OCI-LY7 (cell line): Measurements from ENCODE around the gene KLK13. TPM values are rescaled to one million over a fixed set of nuclear protein-coding genes. Genes with fewer than 3 reads are reported as not detected.

Experiments used
- BruUV-seq: library from RNA; stranded (reverse); fragments of 400-500 nt; replicated peaks from 2 replicates; lab custom pipeline; 2021; lab: Mats Ljungman, UMichigan
- CTCF ChIA-PET: fragments of 300-600 bp; sonication (Branson Sonifier 250); formaldehyde crosslinking; loops from one replicate; lab custom pipeline; 2022; ENCODE audit warnings: antibody characterized with exemption; ENCODE audit not compliant: unreplicated experiment; lab: Charles Lee
- POLR2A ChIA-PET: fragments of 300-600 bp; sonication (Branson Sonifier 250); formaldehyde crosslinking; loops from one replicate; lab custom pipeline; 2022; ENCODE audit warnings: antibody characterized with exemption; lab: Charles Lee
- DNase-seq: peaks from one replicate; pipeline ENCODE4 v3.0.0-alpha.2; 2015; ENCODE audit warnings: low spot score
- H2AFZ ChIP-seq: fragments of 200-600 bp; sonication (generic), shearing (Covaris generic); 2 replicates; pipeline ENCODE4 v1.6.1; 2014; ENCODE audit warnings: mild to moderate bottlenecking, antibody characterized with exemption, low read length, moderate library complexity
- H3K27ac ChIP-seq: fragments of 200-600 bp; sonication (generic); 2 replicates; pipeline ENCODE4 v1.5.1; 2014; ENCODE audit warnings: mixed run types, low read depth, mild to moderate bottlenecking, moderate library complexity, low read length, inconsistent platforms; ENCODE audit not compliant: poor library complexity, severe bottlenecking
- H3K36me3 ChIP-seq: fragments of 200-600 bp; sonication (generic); 2 replicates; pipeline ENCODE4 v1.6.1; 2014; ENCODE audit warnings: mild to moderate bottlenecking, antibody characterized with exemption, low read length, moderate library complexity, mixed read lengths; ENCODE audit not compliant: insufficient read depth
- H3K4me1 ChIP-seq: fragments of 200-600 bp; sonication (generic); 2 replicates; pipeline ENCODE4 v1.5.1; 2014; ENCODE audit warnings: mild to moderate bottlenecking, low read length; ENCODE audit not compliant: insufficient read depth, poor library complexity, severe bottlenecking
- H3K4me2 ChIP-seq: fragments of 200-600 bp; sonication (generic); 2 replicates; pipeline ENCODE4 v1.6.1; 2014; ENCODE audit warnings: mild to moderate bottlenecking, low read length
- H3K4me3 ChIP-seq: fragments of 200-600 bp; sonication (generic); 2 replicates; pipeline ENCODE4 v1.5.1; 2014; ENCODE audit warnings: mild to moderate bottlenecking, low read depth, low read length; ENCODE audit not compliant: poor library complexity, severe bottlenecking
- H3K79me2 ChIP-seq: fragments of 200-600 bp; sonication (generic); 2 replicates; pipeline ENCODE4 v1.6.1; 2016; ENCODE audit warnings: low read depth, mild to moderate bottlenecking, low read length, moderate library complexity, mixed read lengths; ENCODE audit not compliant: insufficient read depth
- H3K9me2 ChIP-seq: fragments of 200-600 bp; sonication (generic); 2 replicates; pipeline ENCODE4 v1.6.1; 2016; ENCODE audit warnings: mild to moderate bottlenecking, low read length, mixed read lengths; ENCODE audit not compliant: insufficient read depth
- H3K9me3 ChIP-seq: fragments of 200-600 bp; sonication (generic); 2 replicates; pipeline ENCODE4 v1.6.1; 2014; ENCODE audit warnings: mild to moderate bottlenecking, mixed run types, low read length, mixed read lengths
- H4K20me1 ChIP-seq: fragments of 200-600 bp; sonication (generic); 2 replicates; pipeline ENCODE4 v1.6.1; 2014; ENCODE audit warnings: mild to moderate bottlenecking, antibody characterized with exemption, low read length, moderate library complexity, mixed read lengths; ENCODE audit not compliant: insufficient read depth
- CTCF ChIP-seq: fragments of 200-600 bp; sonication (generic); conservative IDR thresholded peaks from 2 replicates; pipeline ENCODE4 v1.5.1; 2014; ENCODE audit warnings: mild to moderate bottlenecking, antibody characterized with exemption, low read length, moderate library complexity, mixed read lengths
- EZH2phosphoT487 ChIP-seq: fragments of 200-600 bp; sonication (generic); IDR thresholded peaks from 2 replicates; pipeline ENCODE4 v1.6.1; 2018; ENCODE audit warnings: low read depth, borderline replicate concordance, mild to moderate bottlenecking, mixed run types, antibody characterized with exemption, low read length, moderate library complexity, mixed read lengths
- intact Hi-C: fragments of 100-400 bp; cut with micrococcal nuclease; formaldehyde crosslinking; loops from one replicate; pipeline ENCODE4 v1.10.0; 2022; ENCODE audit not compliant: unreplicated experiment
- total RNA-seq, 2 experiments: library from RNA; depleted of rRNA in 1 of 2; stranded (reverse); fragments of >200 nt in 1 of 2; shearing (Covaris generic) in 1 of 2; gene quantifications; 2 replicates each; pipeline ENCODE4 v1.2.3, GENCODE V29; 2014 to 2022

KLK13 gene
- total RNA-seq, 2 experiments from 2014 or later, result not detected

- no peaks in the 10 kb centered on the region for H3K9me2 ChIP-seq
- H3K4me1 ChIP-seq, result no peaks in the 10 kb centered on the region
- H3K79me2 ChIP-seq, result no peaks in the 10 kb centered on the region
- BruUV-seq, result no TSS peak
- H4K20me1 ChIP-seq, result no peaks in the 10 kb centered on the region
- H3K36me3 ChIP-seq, result no peaks in the 10 kb centered on the region
- ChIA-PET CTCF (no interaction called here), POLR2A (no interaction called here)
- no peak overlapping the region for H3K4me3 ChIP-seq
- TF ChIP-seq EZH2phosphoT487, result no peak
- no peak for TF ChIP-seq CTCF
- H3K9me3 ChIP-seq, result no peaks in the 10 kb centered on the region
- no peak overlapping the region for H3K4me2 ChIP-seq
- DNase-seq, result no peak
- intact Hi-C loops, result no loop called here
- no peak overlapping the region for H2AFZ ChIP-seq
- H3K27ac ChIP-seq, result no peak overlapping the region
These were observed 39.5 kb downstream of the KLK13 start for GRCh38 chr19:51025401-51025800.

GRCh38 chr19:51024924-51025323 is 40.0 kb downstream of the KLK13 start:
- Histone ChIP-seq H2AFZ (no peak overlapping the region), H3K4me1 (no peaks in the 10 kb centered on the region), H3K79me2 (no peaks in the 10 kb centered on the region), H3K4me2 (no peak overlapping the region), H3K9me3 (no peaks in the 10 kb centered on the region), H3K36me3 (no peaks in the 10 kb centered on the region), H3K4me3 (no peak overlapping the region), H4K20me1 (no peaks in the 10 kb centered on the region), H3K27ac (no peak overlapping the region), H3K9me2 (no peaks in the 10 kb centered on the region)
- TF ChIP-seq CTCF (no peak), EZH2phosphoT487 (no peak)
- BruUV-seq, result no TSS peak
- intact Hi-C loops, result no loop called here
- ChIA-PET CTCF (no interaction called here), POLR2A (no interaction called here)
- DNase-seq, result no peak

- no peaks in the 10 kb centered on the region for H3K9me3 ChIP-seq
- no peak overlapping the region for H3K27ac ChIP-seq
- no peak overlapping the region for H3K4me2 ChIP-seq
- DNase-seq, result no peak
- H3K4me1 ChIP-seq, result no peaks in the 10 kb centered on the region
- intact Hi-C loops, result no loop called here
- H2AFZ ChIP-seq, result no peak overlapping the region
- ChIA-PET POLR2A (no interaction called here), CTCF (no interaction called here)
- H3K36me3 ChIP-seq, result no peaks in the 10 kb centered on the region
- H4K20me1 ChIP-seq, result no peaks in the 10 kb centered on the region
- H3K79me2 ChIP-seq, result no peaks in the 10 kb centered on the region
- no peak overlapping the region for H3K4me3 ChIP-seq
- no peaks in the 10 kb centered on the region for H3K9me2 ChIP-seq
- no TSS peak for BruUV-seq
- no peak for TF ChIP-seq CTCF
- TF ChIP-seq EZH2phosphoT487, result no peak
These were observed 40.9 kb downstream of the KLK13 start for GRCh38 chr19:51023946-51024345.
